Loucy (cell line): Measurements from ENCODE around the gene EFCAB8.
A peak's percentile ranks its signal among the peaks of the same experiment; 100 is the strongest.

Experiments
- H2AFZ ChIP-seq: fragments of 200-600 bp; sonication (generic); 2 replicates; pipeline ENCODE4 v1.6.0; 2016; ENCODE audit warnings: antibody characterized with exemption, mild to moderate bottlenecking, low read length, moderate library complexity
- H3F3A ChIP-seq: fragments of 200-600 bp; 2 replicates; pipeline ENCODE4 v1.6.0; 2016; ENCODE audit warnings: antibody characterized with exemption, low read depth, mild to moderate bottlenecking
- H3K27me3 ChIP-seq: fragments of 200-600 bp; sonication (generic); 2 replicates; pipeline ENCODE4 v1.6.1; 2014; ENCODE audit warnings: low read length, mild to moderate bottlenecking; ENCODE audit not compliant: insufficient read depth, poor library complexity, severe bottlenecking
- H3K36me3 ChIP-seq: fragments of 200-600 bp; sonication (generic); 2 replicates; pipeline ENCODE4 v1.6.1; 2016; ENCODE audit warnings: low read length; ENCODE audit not compliant: insufficient read depth
- H3K4me1 ChIP-seq: fragments of 200-600 bp; sonication (generic); 2 replicates; pipeline ENCODE4 v1.5.1; 2014; ENCODE audit warnings: low read length, mild to moderate bottlenecking; ENCODE audit not compliant: insufficient read depth, poor library complexity, severe bottlenecking
- H3K4me2 ChIP-seq: fragments of 200-600 bp; sonication (generic); 2 replicates; pipeline ENCODE4 v1.6.0; 2014; ENCODE audit warnings: antibody characterized with exemption, low read length, low read depth, mild to moderate bottlenecking; ENCODE audit not compliant: poor library complexity, severe bottlenecking
- H3K4me3 ChIP-seq: fragments of 200-600 bp; sonication (generic); 2 replicates; pipeline ENCODE4 v1.5.1; 2014; ENCODE audit warnings: low read length, mild to moderate bottlenecking, mixed read lengths; ENCODE audit not compliant: poor library complexity, severe bottlenecking
- H3K79me2 ChIP-seq: fragments of 200-600 bp; sonication (generic); 2 replicates; pipeline ENCODE4 v1.6.1; 2014; ENCODE audit warnings: low read length; ENCODE audit not compliant: insufficient read depth
- H3K9ac ChIP-seq: fragments of 200-600 bp; sonication (generic); 2 replicates; pipeline ENCODE4 v1.6.0; 2014; ENCODE audit warnings: mild to moderate bottlenecking, low read depth, low read length, moderate library complexity; ENCODE audit not compliant: poor library complexity, severe bottlenecking
- H3K9me2 ChIP-seq: fragments of 200-600 bp; sonication (generic); replicated peaks from 2 replicates; pipeline ENCODE4 v1.6.1; 2016; ENCODE audit warnings: low read depth, low read length, mixed read lengths
- H3K9me3 ChIP-seq: fragments of 200-600 bp; sonication (generic); 2 replicates; pipeline ENCODE4 v1.6.1; 2014; ENCODE audit warnings: mild to moderate bottlenecking, antibody characterized with exemption, low read length, low read depth; ENCODE audit not compliant: insufficient read depth
- H4K20me1 ChIP-seq: fragments of 200-600 bp; sonication (generic); 2 replicates; pipeline ENCODE4 v1.6.0; 2014; ENCODE audit warnings: antibody characterized with exemption, low read length, mild to moderate bottlenecking; ENCODE audit not compliant: insufficient read depth, poor library complexity, severe bottlenecking
- CTCF ChIP-seq: fragments of 200-600 bp; sonication (generic); conservative IDR thresholded peaks from 2 replicates; pipeline ENCODE4 v1.5.1; 2014; ENCODE audit warnings: mild to moderate bottlenecking, antibody characterized with exemption, low read length
- EZH2phosphoT487 ChIP-seq: fragments of 200-600 bp; IDR thresholded peaks from 2 replicates; pipeline ENCODE4 v1.6.1; 2018; ENCODE audit warnings: antibody characterized with exemption, mild to moderate bottlenecking, moderate library complexity, borderline replicate concordance

The EFCAB8 gene

GRCh38 chr20:32965115-32965514 lies 106.4 kb downstream of the EFCAB8 start:
- Histone ChIP-seq H3K4me3 (no peak overlapping the region), H2AFZ (no peak overlapping the region; the same call in 1 of the 2 replicates), H3F3A (peaks cover 2% of the 10 kb centered on the region; the same call in 1 of the 2 replicates), H3K4me2 (peak overlapping the region; percentile 65), H3K36me3 (no peaks in the 10 kb centered on the region), H3K9me3 (no peaks in the 10 kb centered on the region), H3K79me2 (no peaks in the 10 kb centered on the region), H3K27me3 (no peaks in the 10 kb centered on the region), H3K9ac (peak overlapping the region; percentile 63), H3K4me1 (peaks cover 53% of the 10 kb centered on the region), H3K9me2 (no peaks in the 10 kb centered on the region), H4K20me1 (no peaks in the 10 kb centered on the region)
- TF ChIP-seq EZH2phosphoT487 (no peak), CTCF (no peak)

GRCh38 chr20:32965581-32966373 lies 107.1 kb downstream of the EFCAB8 start:
- no peak overlapping the region; the same call in 1 of the 2 replicates for H2AFZ ChIP-seq
- H3K4me1 ChIP-seq, result peaks cover 59% of the 10 kb centered on the region
- H3K4me3 ChIP-seq, result peak overlapping the region; percentile 27
- peak overlapping the region; percentile 65 for H3K4me2 ChIP-seq
- no peaks in the 10 kb centered on the region for H3K9me3 ChIP-seq
- TF ChIP-seq EZH2phosphoT487 (no peak), CTCF (no peak)
- H4K20me1 ChIP-seq, result no peaks in the 10 kb centered on the region
- peak overlapping the region; percentile 63 for H3K9ac ChIP-seq
- H3K9me2 ChIP-seq, result no peaks in the 10 kb centered on the region
- peaks cover 8% of the 10 kb centered on the region for H3F3A ChIP-seq
- no peaks in the 10 kb centered on the region for H3K36me3 ChIP-seq
- no peaks in the 10 kb centered on the region for H3K79me2 ChIP-seq
- no peaks in the 10 kb centered on the region for H3K27me3 ChIP-seq

GRCh38 chr20:32966382-32966781 lies 107.7 kb downstream of the EFCAB8 start:
- H3K79me2 ChIP-seq, result no peaks in the 10 kb centered on the region
- peak overlapping the region; percentile 5 for H3K4me3 ChIP-seq
- no peak overlapping the region for H2AFZ ChIP-seq
- H3K27me3 ChIP-seq, result no peaks in the 10 kb centered on the region
- H3K9ac ChIP-seq, result peak overlapping the region; percentile 63
- H3K4me1 ChIP-seq, result peaks cover 65% of the 10 kb centered on the region
- H3K36me3 ChIP-seq, result no peaks in the 10 kb centered on the region
- H3F3A ChIP-seq, result peaks cover 14% of the 10 kb centered on the region
- no peaks in the 10 kb centered on the region for H3K9me2 ChIP-seq
- no peaks in the 10 kb centered on the region for H3K9me3 ChIP-seq
- no peaks in the 10 kb centered on the region for H4K20me1 ChIP-seq
- peak overlapping the region; percentile 52 for H3K4me2 ChIP-seq
- TF ChIP-seq EZH2phosphoT487, result no peak
- no peak for TF ChIP-seq CTCF
